PFSK-1 (cell line): ENCODE measurements around the gene COL4A2.

Source experiments
- FOXP2 ChIP-seq: optimal IDR thresholded peaks from 2 replicates; pipeline ENCODE3; 2011; ENCODE audit warnings: borderline replicate concordance, control low read depth, inconsistent platforms; ENCODE audit not compliant: insufficient read depth; ENCODE audit errors: extremely low read length, extremely low read depth
- POLR2AphosphoS5 ChIP-seq: IDR thresholded peaks from 2 replicates; pipeline ENCODE4 v1.6.1; 2012; ENCODE audit warnings: low read depth, mild to moderate bottlenecking, control low read depth, low read length, moderate library complexity
- REST ChIP-seq, 2 experiments: IDR thresholded peaks; 2 replicates each; pipeline versions ENCODE4 v1.6.1 to v1.8.0; 2011 to 2012; ENCODE audit warnings: low read depth in 2 of 2, low read length in 2 of 2, control low read depth in 1 of 2, inconsistent platforms in 1 of 2, mild to moderate bottlenecking in 1 of 2, moderate library complexity in 1 of 2; ENCODE audit not compliant: insufficient read depth in 1 of 2
- SIN3A ChIP-seq: IDR thresholded peaks from 2 replicates; pipeline ENCODE4 v1.6.1; 2012; ENCODE audit warnings: mild to moderate bottlenecking, low read length, moderate library complexity, borderline replicate concordance; ENCODE audit not compliant: insufficient read depth
- TAF1 ChIP-seq: IDR thresholded peaks from 2 replicates; pipeline ENCODE4 v1.6.1; 2012; ENCODE audit warnings: low read length, control low read depth, borderline replicate concordance; ENCODE audit not compliant: insufficient read depth

DNA sequence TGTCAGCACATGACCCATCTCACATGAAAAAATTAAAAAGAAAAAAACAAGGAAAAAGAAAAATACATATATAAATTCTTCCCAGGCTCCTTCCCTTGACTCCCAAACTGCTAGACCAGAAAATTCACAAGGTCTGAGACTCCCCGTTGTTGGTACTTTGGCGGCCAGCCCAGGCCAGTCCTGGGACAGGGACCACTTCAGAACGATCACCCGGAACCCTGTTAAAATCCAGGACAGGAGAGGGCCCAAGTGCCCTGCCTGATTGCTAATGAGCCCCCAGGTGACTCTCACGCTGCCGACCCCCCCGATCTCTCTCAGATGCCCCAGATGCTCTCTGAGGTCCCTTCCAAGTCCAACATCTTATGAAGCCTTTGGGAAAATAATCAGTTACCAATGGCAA, 107.2 kb downstream of the COL4A2 start:
- TF ChIP-seq TAF1 (no peak), SIN3A (no peak), POLR2AphosphoS5 (no peak), REST (IDR thresholded peaks at IDR 0.05; ENCODE audit: insufficient read depth in 1 of 2, low read depth in 2 of 2, low read length in 2 of 2) (no peak), FOXP2 (no peak)
